Mucosa of descending colon (tissue), 3 donors: ENCODE measurements around the gene CMBL. TPM values are rescaled to one million over a fixed set of nuclear protein-coding genes. Genes with fewer than 3 reads are reported as not detected.

ENCODE experiments used
- ATAC-seq: fragments of 200-7000 bp; cut with Tn5 transposase; one replicate; pipeline ENCODE4 v1.9.1; 2020; ENCODE audit warnings: mild to moderate bottlenecking, moderate library complexity
- DNase-seq, 3 donors: peaks; one replicate each; pipeline ENCODE4 v3.0.0-alpha.2; 2020
- H3K36me3 ChIP-seq: fragments of 200-600 bp; one replicate; pipeline ENCODE4 v1.8.0; 2021; ENCODE audit warnings: low read depth, mild to moderate bottlenecking
- H3K4me1 ChIP-seq: fragments of 200-600 bp; one replicate; pipeline ENCODE4 v1.8.0; 2021; ENCODE audit warnings: low read depth, mild to moderate bottlenecking
- H3K4me3 ChIP-seq: fragments of 200-600 bp; one replicate; pipeline ENCODE4 v1.8.0; 2021; ENCODE audit warnings: mild to moderate bottlenecking
- H3K9me3 ChIP-seq: fragments of 200-600 bp; one replicate; pipeline ENCODE4 v1.8.0; 2021; ENCODE audit warnings: mild to moderate bottlenecking
- intact Hi-C, 2 donors: fragments of 100-400 bp; cut with DNase I in 1 of 2; cut with micrococcal nuclease in 1 of 2; formaldehyde crosslinking; loops; one replicate each; pipeline versions ENCODE4 v1.11.0 to v1.11.1; 2022; cut with DNase I, micrococcal nuclease
- total RNA-seq, 3 donors: library from RNA; stranded (reverse); fragmentation: NEBNext Ultra II Directional in 2 of 3; extraction: Animal tissue kit (Norgen Biotek cat#: 25700) in 2 of 3; gene quantifications; one replicate each; pipeline versions ENCODE4 v1.2.1 to v1.2.4, GENCODE V29; 2021 to 2023
- TF ChIP-seq, protein P1 (sequence below): fragments of 200-600 bp; IDR thresholded peaks from one replicate; pipeline ENCODE4 v1.8.0; 2022; ENCODE audit warnings: antibody characterized with exemption, mild to moderate bottlenecking
- donor health status: DM: no; HTN: no; CAD: no; lungs with moderate emphysema.
- donor health status: DM: no; HTN: no; CAD: no.
- donor health status: DM: no; HTN: yes; CAD: no.

Gene CMBL
- total RNA-seq, 3 donors from 2014 or later: 81.4 to 210 (median 97.9) TPM

DNA sequence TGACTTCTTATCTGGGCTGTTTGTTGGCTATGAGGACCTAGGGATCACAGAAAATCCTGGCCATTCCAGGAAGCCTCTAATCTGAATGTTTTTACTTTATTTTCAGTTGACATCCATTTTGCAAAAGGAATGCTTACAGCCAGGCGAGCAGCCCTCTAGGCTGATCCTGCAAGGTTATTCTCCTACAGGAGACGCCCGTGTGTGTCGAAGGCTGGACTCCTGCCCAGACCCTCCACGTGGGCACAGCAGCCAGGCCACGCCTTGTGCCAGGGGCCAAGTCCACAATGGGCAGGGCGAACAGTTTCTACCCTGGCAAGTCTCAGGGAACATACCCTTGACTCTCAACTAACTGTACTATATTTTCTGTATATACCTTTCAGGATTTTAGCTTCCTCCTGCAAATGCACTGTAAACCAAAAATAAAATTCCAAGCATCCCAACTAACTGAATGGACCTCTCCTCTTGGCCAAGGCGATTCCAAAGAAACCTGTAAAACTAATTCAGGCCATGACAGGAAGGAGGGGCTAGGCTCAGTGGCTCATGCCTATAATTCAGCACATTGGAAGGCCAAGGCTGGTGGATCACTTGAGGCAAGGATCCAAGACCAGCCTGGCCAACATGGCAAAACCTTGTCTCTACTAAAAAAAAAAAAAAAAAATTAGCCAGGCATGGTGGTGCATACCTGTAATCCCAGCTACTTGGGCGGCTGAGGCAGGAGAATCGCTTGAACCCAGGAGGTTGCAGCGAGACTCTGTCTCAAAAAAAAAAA, 5.7 kb downstream of the CMBL start:
- Histone ChIP-seq H3K4me1 (peaks cover 34% of the 10 kb centered on the region), H3K36me3 (no peaks in the 10 kb centered on the region), H3K9me3 (no peaks in the 10 kb centered on the region), H3K4me3 (no peak overlapping the region)
- peak; percentile 95 for ATAC-seq
- TF ChIP-seq, protein P1, sequence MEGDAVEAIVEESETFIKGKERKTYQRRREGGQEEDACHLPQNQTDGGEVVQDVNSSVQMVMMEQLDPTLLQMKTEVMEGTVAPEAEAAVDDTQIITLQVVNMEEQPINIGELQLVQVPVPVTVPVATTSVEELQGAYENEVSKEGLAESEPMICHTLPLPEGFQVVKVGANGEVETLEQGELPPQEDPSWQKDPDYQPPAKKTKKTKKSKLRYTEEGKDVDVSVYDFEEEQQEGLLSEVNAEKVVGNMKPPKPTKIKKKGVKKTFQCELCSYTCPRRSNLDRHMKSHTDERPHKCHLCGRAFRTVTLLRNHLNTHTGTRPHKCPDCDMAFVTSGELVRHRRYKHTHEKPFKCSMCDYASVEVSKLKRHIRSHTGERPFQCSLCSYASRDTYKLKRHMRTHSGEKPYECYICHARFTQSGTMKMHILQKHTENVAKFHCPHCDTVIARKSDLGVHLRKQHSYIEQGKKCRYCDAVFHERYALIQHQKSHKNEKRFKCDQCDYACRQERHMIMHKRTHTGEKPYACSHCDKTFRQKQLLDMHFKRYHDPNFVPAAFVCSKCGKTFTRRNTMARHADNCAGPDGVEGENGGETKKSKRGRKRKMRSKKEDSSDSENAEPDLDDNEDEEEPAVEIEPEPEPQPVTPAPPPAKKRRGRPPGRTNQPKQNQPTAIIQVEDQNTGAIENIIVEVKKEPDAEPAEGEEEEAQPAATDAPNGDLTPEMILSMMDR: no peak
- intact Hi-C loops: no loop called here
- peak; percentile 95 to 98 (median 96) for DNase-seq

DNA sequence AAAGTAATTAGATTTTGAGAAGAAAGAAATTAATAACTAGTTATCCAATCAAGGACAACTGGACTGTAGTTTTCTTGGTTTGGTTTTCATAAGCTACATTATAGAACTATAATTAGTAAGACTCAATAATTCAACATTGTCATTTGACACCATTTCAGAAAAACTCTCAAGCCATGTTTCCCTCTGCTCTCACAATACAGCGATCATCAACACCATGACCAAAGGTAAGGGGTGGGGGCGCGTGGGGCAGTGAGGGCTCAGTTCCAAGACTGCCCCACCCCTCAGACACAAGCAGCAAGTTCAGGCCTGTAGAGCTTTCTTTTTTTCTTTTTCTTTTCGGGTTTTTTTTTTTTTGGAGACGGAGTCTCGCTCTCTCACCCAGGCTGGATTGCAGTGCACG, 6.4 kb downstream of the CMBL start:
- no peaks in the 10 kb centered on the region for H3K9me3 ChIP-seq
- no peaks in the 10 kb centered on the region for H3K36me3 ChIP-seq
- ATAC-seq (peak; percentile 55), DNase-seq (peak; percentile 65 to 78 (median 75))
- intact Hi-C loops: no loop called here
- TF ChIP-seq, protein P1: no peak
- no peak overlapping the region for H3K4me3 ChIP-seq
- peaks cover 31% of the 10 kb centered on the region for H3K4me1 ChIP-seq

DNA sequence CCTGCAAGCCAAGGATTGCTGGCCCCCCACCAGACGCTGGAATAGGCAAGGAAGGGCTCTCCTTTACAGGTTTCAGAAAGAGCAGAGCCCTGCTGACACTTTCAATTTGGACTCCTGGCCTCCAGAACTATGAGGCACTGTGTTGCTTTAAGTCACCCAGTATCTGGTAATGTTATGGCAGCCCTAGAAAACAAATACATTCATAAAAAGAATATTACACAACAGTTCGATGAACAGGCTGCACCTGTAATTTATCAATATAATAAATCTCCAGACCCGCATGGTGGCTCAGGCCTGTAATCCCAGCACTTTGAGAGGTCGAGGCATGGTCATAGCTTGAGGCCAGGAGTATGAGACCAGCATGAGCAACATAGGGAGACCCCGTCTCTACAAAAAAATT, 7.5 kb downstream of the CMBL start:
- TF ChIP-seq, protein P1: no peak
- H3K9me3 ChIP-seq: no peaks in the 10 kb centered on the region
- intact Hi-C loops: no loop called here
- no peaks in the 10 kb centered on the region for H3K36me3 ChIP-seq
- H3K4me3 ChIP-seq: no peak overlapping the region
- DNase-seq (no peak), ATAC-seq (no peak)
- peaks cover 27% of the 10 kb centered on the region for H3K4me1 ChIP-seq

DNA sequence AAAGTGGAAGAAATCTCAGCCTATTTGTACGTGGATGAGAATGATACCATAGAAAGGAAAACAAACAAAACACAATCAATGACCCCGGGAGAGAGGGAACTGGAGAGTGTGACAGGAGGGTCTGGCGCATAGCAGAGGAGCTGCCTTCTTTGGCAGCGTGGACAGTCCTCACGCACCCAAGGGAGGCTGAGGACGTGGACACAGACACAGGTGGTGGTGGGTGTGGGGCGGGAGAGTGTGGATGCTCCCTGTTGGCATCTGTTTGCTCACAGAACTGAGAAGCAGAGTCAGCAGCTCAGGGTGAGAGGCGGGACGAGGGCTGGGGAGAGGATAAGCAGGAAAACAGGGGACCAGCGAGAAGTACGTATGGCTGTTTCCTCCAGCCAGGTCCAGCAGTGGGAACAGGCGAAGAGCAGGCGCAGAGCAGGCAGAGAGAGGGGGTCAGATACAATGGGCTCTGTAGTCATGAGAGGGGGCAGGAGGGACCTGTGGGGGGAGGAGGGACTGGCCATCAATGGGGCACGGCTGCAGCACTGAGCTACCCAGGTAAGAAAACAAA, 10.0 kb downstream of the CMBL start:
- no peaks in the 10 kb centered on the region for H3K9me3 ChIP-seq
- H3K4me1 ChIP-seq: peaks cover 6% of the 10 kb centered on the region
- intact Hi-C loops: no loop called here
- no peaks in the 10 kb centered on the region for H3K36me3 ChIP-seq
- DNase-seq (no peak), ATAC-seq (no peak)
- TF ChIP-seq, protein P1: no peak
- H3K4me3 ChIP-seq: no peak overlapping the region

DNA sequence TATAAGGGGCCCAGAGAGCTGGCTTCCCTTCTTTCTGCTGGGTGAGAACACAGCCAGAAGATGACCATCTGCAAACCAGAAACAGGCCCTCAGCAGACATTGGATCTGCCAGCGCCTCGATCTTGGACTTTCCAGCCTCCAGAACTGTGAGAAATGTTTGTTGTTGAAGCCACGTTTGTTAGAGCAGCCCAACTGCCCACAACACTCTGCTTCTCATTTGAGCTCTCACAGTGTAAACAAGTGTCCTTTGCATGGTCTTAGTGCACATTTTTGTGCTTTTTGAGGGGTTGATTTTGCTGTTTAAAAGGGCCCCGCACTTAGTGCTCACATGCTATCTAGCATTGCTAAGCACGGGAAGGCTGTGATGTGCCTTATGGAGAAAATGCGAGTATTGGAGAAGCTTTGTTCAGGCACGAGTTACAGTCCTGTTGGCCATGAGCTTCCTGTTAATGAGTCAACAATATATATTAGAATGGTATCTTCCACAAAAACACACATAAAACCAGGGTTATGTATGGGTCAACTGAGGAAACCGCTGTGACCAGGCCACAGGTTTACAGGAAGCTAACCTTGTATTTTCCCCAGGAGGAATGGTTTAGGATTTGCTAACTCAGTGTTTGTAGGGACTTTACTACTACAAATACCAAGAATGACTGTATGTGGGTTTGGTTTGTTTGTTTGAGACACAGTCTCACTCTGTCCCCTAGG, 11.9 kb downstream of the CMBL start:
- DNase-seq (no peak), ATAC-seq (peak; percentile 87)
- H3K4me3 ChIP-seq: no peak overlapping the region
- H3K4me1 ChIP-seq: peaks cover 6% of the 10 kb centered on the region
- no peaks in the 10 kb centered on the region for H3K36me3 ChIP-seq
- TF ChIP-seq, protein P1: no peak
- no peaks in the 10 kb centered on the region for H3K9me3 ChIP-seq
- intact Hi-C loops: no loop called here
